Renal pelvis (tissue), 12 donors: Measurements from ENCODE around the gene SEMA4F. TPM values are rescaled to one million over a fixed set of nuclear protein-coding genes. Genes with fewer than 3 reads are reported as not detected.
"Not testable (repeated sequence)": the region's sequence is repeated elsewhere in the genome, so short reads cannot be mapped to it uniquely, and the experiment has no call there.

ENCODE experiments used
- DNase-seq: peaks from one replicate; pipeline ENCODE4 v3.0.0-alpha.2; 2013
- long read RNA-seq, 16 experiments: transcript quantifications; one replicate each; lab custom pipeline, GENCODE V29; 2026
- polyA plus RNA-seq, 3 donors: library from polyadenylated mRNA; unstranded; fragments of 120-200 nt; gene quantifications; one replicate each; pipeline ENCODE4 v1.2.1, GENCODE V29; 2013; ENCODE audit not compliant: insufficient read length in 3 of 3

The SEMA4F gene
- polyA plus RNA-seq, result 1 to 10 TPM; 6.8 to 8.7 (median 7.4) TPM
- long read RNA-seq, donor 1, result 0 reads
- long read RNA-seq, donor 2, partial matches to known transcripts, result 0 of 1 reads
- long read RNA-seq, donor 2, other reads (novel, unspliced or antisense), result 0 of 1 reads
- long read RNA-seq, donor 3, result 0 reads
- long read RNA-seq, donor 4, full-length matches to known transcripts, result 1 of 1 reads
- long read RNA-seq, donor 4, partial matches to known transcripts, result 0 of 1 reads
- long read RNA-seq, donor 4, other reads (novel, unspliced or antisense), result 0 of 1 reads
- long read RNA-seq, donor 5, result 0 reads
- long read RNA-seq, donor 6, full-length matches to known transcripts, result 1 of 1 reads
- long read RNA-seq, donor 6, partial matches to known transcripts, result 0 of 1 reads
- long read RNA-seq, donor 6, other reads (novel, unspliced or antisense), result 0 of 1 reads
- long read RNA-seq, donor 7, full-length matches to known transcripts, result 4 of 4 reads
- long read RNA-seq, donor 7, partial matches to known transcripts, result 0 of 4 reads
- long read RNA-seq, donor 7, other reads (novel, unspliced or antisense), result 0 of 4 reads
- long read RNA-seq, donor 8, result 0 reads
- long read RNA-seq, donor 9, full-length matches to known transcripts, result 1 of 1 reads
- long read RNA-seq, donor 9, partial matches to known transcripts, result 0 of 1 reads
- long read RNA-seq, donor 9, other reads (novel, unspliced or antisense), result 0 of 1 reads
- long read RNA-seq, donor 10, result 0 reads
- long read RNA-seq, donor 11, result 0 reads
- long read RNA-seq, donor 12, full-length matches to known transcripts, result 1 of 1 reads
- long read RNA-seq, donor 12, partial matches to known transcripts, result 0 of 1 reads
- long read RNA-seq, donor 12, other reads (novel, unspliced or antisense), result 0 of 1 reads
- long read RNA-seq, donor 13, result 0 reads
- long read RNA-seq, donor 14, result 0 reads
- long read RNA-seq, donor 15, full-length matches to known transcripts, result 2 of 2 reads
- long read RNA-seq, donor 15, partial matches to known transcripts, result 0 of 2 reads
- long read RNA-seq, donor 15, other reads (novel, unspliced or antisense), result 0 of 2 reads
- long read RNA-seq, donor 16, full-length matches to known transcripts, result 1 of 1 reads
- long read RNA-seq, donor 16, partial matches to known transcripts, result 0 of 1 reads
- long read RNA-seq, donor 16, other reads (novel, unspliced or antisense), result 0 of 1 reads

- peak; percentile 97 for DNase-seq
These were observed at the start of gene SEMA4F for GRCh38 chr2:74653985-74654882. TSS of gene SEMA4F (plus strand) at chr2:74654247. CDS start at chr2:74654377, 130 bp downstream.

- no peak for DNase-seq
These were observed 47.1 kb upstream of the SEMA4F start for GRCh38 chr2:74606927-74607326.

GRCh38 chr2:74617122-74617521 is 36.9 kb upstream of the SEMA4F start:
- DNase-seq, result no peak

DNA sequence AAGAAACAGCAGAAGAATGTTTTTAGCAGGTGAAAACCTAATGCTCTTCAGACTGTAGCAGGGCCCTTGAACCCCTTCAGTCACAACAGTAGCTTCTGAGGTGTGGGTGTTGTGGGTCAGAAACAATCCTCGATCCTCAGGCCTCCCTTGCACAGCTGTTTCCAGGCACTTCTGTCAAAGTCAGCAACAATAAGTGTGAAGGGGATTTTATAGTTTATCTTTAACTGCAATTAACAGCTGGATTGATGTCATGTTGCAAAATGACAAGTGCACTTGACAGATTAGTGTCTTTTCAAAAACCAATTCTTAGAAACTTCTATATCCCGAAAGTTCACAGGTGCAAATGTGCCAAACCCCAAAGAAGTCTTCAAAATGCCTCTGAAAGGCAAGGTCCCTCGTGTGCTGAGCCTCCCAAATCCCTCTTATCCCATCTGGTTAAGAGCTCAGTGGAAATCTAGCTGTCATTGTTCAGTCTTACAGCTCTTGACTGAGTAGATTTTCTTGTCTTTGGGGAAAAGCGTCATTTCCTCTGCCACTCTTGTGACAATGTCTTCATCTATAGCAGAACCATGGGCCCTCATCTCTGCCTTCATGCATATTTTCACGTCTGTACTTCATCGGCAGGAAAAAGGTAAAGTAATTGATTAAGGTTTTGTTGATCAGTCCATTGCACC is 35.5 kb upstream of the SEMA4F start:
- no peak for DNase-seq

- DNase-seq, result no peak
These were observed 34.3 kb upstream of the SEMA4F start for GRCh38 chr2:74619651-74620297.

GRCh38 chr2:74620671-74621070 is 33.4 kb upstream of the SEMA4F start:
- no peak for DNase-seq

DNA sequence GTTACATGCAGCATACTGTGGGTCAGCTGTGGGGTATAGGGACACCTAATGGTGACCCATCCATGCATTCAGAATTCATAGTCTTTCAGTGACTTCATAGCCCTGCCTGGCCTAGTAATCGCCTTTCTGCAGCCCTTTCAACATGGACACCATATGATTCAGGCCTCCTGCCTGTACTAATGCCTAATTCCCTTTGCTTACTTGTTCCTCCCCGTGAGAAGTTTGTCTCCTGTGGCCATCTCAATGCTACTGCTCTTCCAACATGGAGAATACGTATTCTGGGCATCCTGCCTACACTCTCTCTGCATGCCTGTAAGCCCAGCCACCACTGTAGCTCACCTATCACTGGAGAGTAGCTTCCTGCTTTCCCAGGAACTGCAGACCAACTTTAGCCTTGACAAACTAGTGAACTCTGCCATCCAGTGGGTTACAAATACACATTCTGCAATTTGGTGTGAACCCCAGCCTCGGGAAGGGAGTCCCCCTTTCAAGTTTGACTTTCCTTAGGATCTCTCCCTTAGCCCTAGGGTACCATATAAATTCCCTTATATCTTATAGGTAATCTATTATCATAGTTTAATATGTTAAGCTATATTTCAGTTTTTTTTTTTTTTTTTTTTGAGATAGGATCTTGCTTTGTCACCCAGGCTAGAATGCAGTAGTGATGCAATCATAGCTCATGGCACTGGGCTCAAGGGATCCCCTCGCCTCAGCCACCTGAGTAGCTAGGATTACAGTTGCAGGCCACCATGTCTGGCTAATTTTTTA is 28.2 kb upstream of the SEMA4F start:
- DNase-seq, result no peak

- DNase-seq, result no peak
These were observed 25.4 kb upstream of the SEMA4F start for GRCh38 chr2:74628538-74629105.

DNA sequence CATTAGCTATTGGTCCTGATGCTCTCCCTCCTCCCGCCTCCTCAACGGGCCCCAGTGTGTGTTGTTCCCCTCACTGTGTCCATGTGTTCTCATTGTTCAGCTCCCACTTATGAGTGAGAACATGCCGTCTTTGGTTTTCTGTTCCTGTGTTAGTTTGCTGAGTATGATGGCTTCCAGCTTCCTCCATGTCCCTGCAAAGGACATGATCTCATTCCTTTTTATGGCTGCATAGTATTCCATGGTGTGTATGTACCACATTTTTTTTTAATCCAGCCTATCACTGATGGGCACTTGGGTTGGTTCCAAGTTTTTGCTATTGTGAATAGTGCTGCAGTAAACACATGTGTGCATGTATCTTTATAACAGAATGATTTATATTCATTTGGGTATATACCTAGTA is 23.6 kb upstream of the SEMA4F start:
- not testable (repeated sequence) for DNase-seq

GRCh38 chr2:74632209-74632938 is 21.7 kb upstream of the SEMA4F start:
- no peak for DNase-seq

DNA sequence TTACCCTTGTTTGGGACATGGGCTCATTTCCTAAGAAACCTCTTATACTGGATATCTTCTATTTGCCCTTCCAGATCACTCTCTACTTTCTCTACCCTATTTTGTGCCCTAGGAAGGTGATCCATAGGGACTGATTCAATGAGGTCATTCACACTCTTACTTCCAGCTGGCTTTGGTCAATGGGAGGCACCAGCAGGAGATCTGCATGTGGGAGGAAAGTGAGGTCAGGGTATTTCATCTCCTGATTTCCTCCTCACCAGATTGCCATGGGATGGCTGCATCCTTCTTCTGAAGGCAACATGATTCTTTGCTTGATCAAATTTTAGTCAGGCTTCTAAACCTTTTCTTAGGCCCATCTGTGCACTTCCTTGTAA is 21.1 kb upstream of the SEMA4F start:
- DNase-seq, result no peak

GRCh38 chr2:74639550-74639949 is 14.5 kb upstream of the SEMA4F start:
- no peak for DNase-seq

- no peak for DNase-seq
These were observed 8.7 kb upstream of the SEMA4F start for GRCh38 chr2:74645344-74645743.

DNA sequence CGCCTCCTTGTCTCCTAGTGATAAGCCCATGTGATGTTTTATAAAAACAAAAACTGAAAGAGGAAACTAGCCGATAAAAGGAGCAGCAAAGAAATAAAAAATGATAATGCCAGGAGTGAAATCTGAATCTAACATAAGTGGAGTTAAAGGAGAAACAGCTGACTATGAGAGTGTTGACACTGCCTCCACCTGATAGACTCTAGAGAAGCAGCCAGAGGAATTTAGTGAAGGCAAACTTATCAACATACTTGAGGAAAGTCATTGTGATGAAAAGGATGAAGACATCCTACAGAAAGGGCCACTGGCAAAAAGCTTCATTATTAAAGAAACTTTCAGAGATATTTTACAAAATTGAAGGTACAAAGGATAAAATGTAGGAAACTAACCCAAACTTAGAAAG is 7.8 kb upstream of the SEMA4F start:
- no peak for DNase-seq

DNA sequence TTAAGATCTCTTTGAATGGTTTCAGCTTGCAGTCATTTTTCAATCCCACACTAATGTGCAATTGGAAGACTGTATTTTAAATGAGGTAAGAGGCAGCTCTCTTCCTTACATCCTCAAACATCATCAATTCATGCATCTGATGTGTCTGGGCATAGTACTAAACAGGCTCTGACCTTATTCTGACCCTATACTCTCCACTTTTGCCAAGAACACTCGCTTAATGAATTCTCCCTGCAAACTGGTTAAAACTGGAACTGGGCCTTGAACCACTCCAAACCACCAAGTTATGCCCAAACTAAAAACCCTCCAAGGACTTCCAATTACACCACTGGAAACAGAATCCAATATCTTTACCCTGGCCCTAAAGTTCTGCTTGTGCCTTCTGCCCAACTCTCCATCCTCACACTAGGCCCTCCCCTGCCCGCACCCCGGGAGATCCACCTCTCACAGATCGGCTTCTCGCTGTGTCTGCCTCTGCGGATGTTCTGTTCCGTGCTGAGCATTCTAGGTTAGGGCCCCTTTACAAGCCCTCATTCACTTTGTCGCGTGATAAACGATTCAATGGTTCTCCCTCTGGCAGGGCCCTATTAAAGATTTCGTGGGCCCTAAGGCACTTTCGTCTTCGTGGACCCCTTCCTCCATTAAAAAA is 7.1 kb upstream of the SEMA4F start:
- DNase-seq, result no peak

GRCh38 chr2:74648009-74648443 is 6.0 kb upstream of the SEMA4F start, which contains the start of gene M1AP:
TSS of gene M1AP (minus strand) at chr2:74648330. CDS start at chr2:74640275, 8,055 bp downstream.
- DNase-seq, result no peak

DNA sequence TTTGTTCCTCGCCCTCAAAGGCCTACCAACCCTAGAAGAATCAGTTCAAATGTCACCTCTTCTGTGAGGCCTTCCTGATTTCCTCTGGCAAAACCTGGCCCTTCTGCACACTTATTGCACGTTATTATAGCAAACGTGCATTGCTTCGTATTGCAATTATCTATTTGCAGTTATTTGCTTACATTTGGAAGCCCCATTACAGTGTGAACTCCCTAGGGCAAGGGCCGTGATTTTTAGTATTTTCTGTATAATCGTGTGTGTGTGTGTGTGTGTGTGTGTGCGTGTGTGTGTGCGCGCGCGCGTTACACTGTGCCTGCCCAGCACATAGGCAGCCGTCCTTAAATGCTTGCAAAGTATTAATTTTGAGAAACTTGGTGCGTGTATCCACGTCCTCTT is 460 bp upstream of the SEMA4F start:
- DNase-seq, result no peak

GRCh38 chr2:74655579-74655978 is 1.5 kb downstream of the SEMA4F start:
- no peak for DNase-seq
